Right lobe of liver (tissue), 6 donors: ENCODE results near the gene UBAC2. TPM values are rescaled to one million over a fixed set of nuclear protein-coding genes. Genes with fewer than 3 reads are reported as not detected.

Experiments
- ATAC-seq, 4 donors: fragments of 200-7000 bp; cut with Tn5 transposase; one replicate each; pipeline ENCODE4 v1.9.1; 2020; ENCODE audit warnings: mild to moderate bottlenecking in 4 of 4, moderate library complexity in 4 of 4
- DNase-seq, 3 donors: peaks; one replicate each; pipeline ENCODE4 v3.0.0-alpha.2; 2020
- H3K27ac ChIP-seq, 3 donors: fragments of 200-600 bp; one replicate each; pipeline ENCODE4 v1.8.0; 2022
- H3K27me3 ChIP-seq, 2 donors: fragments of 200-600 bp; one replicate each; pipeline ENCODE4 v1.8.0; 2022
- H3K36me3 ChIP-seq, 4 donors: fragments of 200-600 bp; sonication (generic) in 1 of 4; one replicate each; pipeline versions ENCODE4 v1.5.1 to v1.8.0; 2017 to 2022; ENCODE audit warnings: control low read depth in 1 of 4
- H3K4me1 ChIP-seq, 4 donors: fragments of 200-600 bp; sonication (generic) in 1 of 4; one replicate each; pipeline versions ENCODE4 v1.5.1 to v1.8.0; 2017 to 2022; ENCODE audit warnings: control low read depth in 1 of 4
- H3K4me3 ChIP-seq, 3 donors: fragments of 200-600 bp; one replicate each; pipeline ENCODE4 v1.8.0; 2022
- H3K9me3 ChIP-seq, 4 donors: fragments of 200-600 bp; sonication (generic) in 1 of 4; one replicate each; pipeline versions ENCODE4 v1.5.1 to v1.8.0; 2017 to 2022; ENCODE audit warnings: control low read depth in 1 of 4
- POLR2A ChIP-seq: fragments of 450-650 bp; IDR thresholded peaks from one replicate; pipeline ENCODE4 v1.6.1; 2017; ENCODE audit warnings: antibody characterized with exemption, mild to moderate bottlenecking
- WGBS: methylation state at CpG from one replicate; pipeline ENCODE4 v1.1.6; 2018; ENCODE audit warnings: low coverage, low lambda C conversion rate; ENCODE audit not compliant: insufficient coverage; ENCODE audit errors: missing lambda C conversion rate; 5-methylcytosine and 5-hydroxymethylcytosine counted together
- intact Hi-C, 2 donors: fragments of 100-400 bp; cut with DNase I; formaldehyde crosslinking; loops; one replicate each; pipeline versions ENCODE4 v1.11.2 to v1.14.1; 2022
- microRNA counts: library from miRNA; unstranded; fragments of <30 nt; microRNA quantifications from one replicate; lab custom pipeline; 2016
- microRNA-seq, 2 donors: library from miRNA; unstranded; fragments of <30 nt; microRNA quantifications; one replicate each; pipeline ENCODE4, GENCODE V29; 2019 to 2020
- small RNA-seq, 2 experiments: library from RNA; depleted of rRNA; stranded (forward); fragments of <200 nt; gene quantifications; one replicate each; pipeline ENCODE3, GENCODE V24; 2016
- total RNA-seq, 6 experiments: library from RNA; depleted of rRNA in 2 of 6; stranded (reverse); fragments of >200 nt in 2 of 6; fragmentation: NEBNext Ultra II Directional in 3 of 6; extraction: Animal tissue kit (Norgen Biotek cat#: 25700) in 3 of 6; gene quantifications; one replicate each; pipeline versions ENCODE4 v1.1.0 to v1.2.4, GENCODE V29; 2016 to 2023
- TF ChIP-seq, protein P1 (sequence below), 4 donors: fragments of 200-600 bp in 3 of 4; fragments of 450-650 bp in 1 of 4; IDR thresholded peaks; one replicate each; pipeline versions ENCODE4 v1.5.1 to v1.8.0; 2016 to 2022; ENCODE audit warnings: antibody characterized with exemption in 4 of 4, mild to moderate bottlenecking in 2 of 4
- donor health status: DM: no; HTN: yes; CAD: no.
- donor health status: DM: no; HTN: no; CAD: no.
- donor health status: DM: no; HTN: no; CAD: no.
- donor health status: DM: no; HTN: yes; CAD: no.
- donor health status: DM: no; HTN: yes; CAD: no.

UBAC2 gene
- total RNA-seq, 6 experiments from 2014 or later, result 30.2 to 45.0 (median 37.0) TPM

DNA sequence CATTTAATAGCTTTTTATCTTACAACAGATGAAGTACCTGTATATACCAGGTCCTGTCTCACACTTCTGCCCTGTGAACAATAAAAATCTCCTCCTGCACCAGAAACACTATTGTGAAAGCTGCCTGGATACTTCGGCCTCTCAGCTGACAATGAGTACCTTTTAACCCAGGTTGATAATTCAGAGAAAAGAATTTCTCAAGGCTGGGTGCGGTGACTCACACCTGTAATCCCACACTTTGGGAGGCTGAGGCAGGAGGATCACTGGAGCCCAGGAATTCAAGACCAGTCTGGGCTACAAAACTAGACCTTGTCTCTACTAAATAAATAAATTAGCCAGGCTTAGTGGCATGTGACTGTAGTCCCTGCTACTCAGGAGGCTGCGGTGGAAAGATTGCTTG, 235.3 kb downstream of the UBAC2 start:
- Histone ChIP-seq H3K4me1 (no peaks in the 10 kb centered on the region), H3K27ac (no peak overlapping the region), H3K4me3 (no peak overlapping the region), H3K27me3 (no peaks in the 10 kb centered on the region), H3K36me3 (no peaks in the 10 kb centered on the region), H3K9me3 (no peaks in the 10 kb centered on the region)
- no peak for ATAC-seq
- 44% methylated on average over 3 of the region's 3 CpGs for WGBS
- TF ChIP-seq POLR2A, result no peak
- TF ChIP-seq, protein P1, sequence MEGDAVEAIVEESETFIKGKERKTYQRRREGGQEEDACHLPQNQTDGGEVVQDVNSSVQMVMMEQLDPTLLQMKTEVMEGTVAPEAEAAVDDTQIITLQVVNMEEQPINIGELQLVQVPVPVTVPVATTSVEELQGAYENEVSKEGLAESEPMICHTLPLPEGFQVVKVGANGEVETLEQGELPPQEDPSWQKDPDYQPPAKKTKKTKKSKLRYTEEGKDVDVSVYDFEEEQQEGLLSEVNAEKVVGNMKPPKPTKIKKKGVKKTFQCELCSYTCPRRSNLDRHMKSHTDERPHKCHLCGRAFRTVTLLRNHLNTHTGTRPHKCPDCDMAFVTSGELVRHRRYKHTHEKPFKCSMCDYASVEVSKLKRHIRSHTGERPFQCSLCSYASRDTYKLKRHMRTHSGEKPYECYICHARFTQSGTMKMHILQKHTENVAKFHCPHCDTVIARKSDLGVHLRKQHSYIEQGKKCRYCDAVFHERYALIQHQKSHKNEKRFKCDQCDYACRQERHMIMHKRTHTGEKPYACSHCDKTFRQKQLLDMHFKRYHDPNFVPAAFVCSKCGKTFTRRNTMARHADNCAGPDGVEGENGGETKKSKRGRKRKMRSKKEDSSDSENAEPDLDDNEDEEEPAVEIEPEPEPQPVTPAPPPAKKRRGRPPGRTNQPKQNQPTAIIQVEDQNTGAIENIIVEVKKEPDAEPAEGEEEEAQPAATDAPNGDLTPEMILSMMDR (IDR thresholded peaks at IDR 0.05), result no peak
- intact Hi-C loops, result loop anchor here (5.0 to 10.0 kb wide), 3 partner anchors 169 to 261 kb away; no protein-coding TSS in a partner anchor
- no peak for DNase-seq

MicroRNA genes within 50 kb of the gene (microRNA counts, 767-probe panel; counts per million panel counts)
- 237 counts per million for microRNA hsa-miR-623 (lab: Ali Mortazavi, UCI)

Small RNAs within 50 kb of the gene (microRNA-seq; reads per million reads assigned to microRNA genes)
- 0 reads per million in 2 donors for gene MIR623

Small RNAs within 50 kb of the gene (small RNA-seq; reads per million reads assigned to genes)
- gene MIR623 (0 reads per million in 2 experiments), gene RN7SKP9 (0 reads per million in 2 experiments)

Other genes starting within 250 kb of the UBAC2 start
- 10 to 100 TPM; 16.5 to 24.3 (median 18.1) TPM for gene DOCK9, start 222.8 kb upstream of the UBAC2 start, total RNA-seq
- under 1 TPM in 2 of 6 experiments, not detected in 4; 0.13 to 0.17 TPM for gene GPR18, start 57.5 kb downstream of the UBAC2 start, total RNA-seq
- 1 to 10 TPM in 3 of 6 experiments, under 1 TPM in 3; 0.26 to 3.2 (median 1.0) TPM for gene GPR183, start 106.5 kb downstream of the UBAC2 start, total RNA-seq